IMR-90 (cell line): ENCODE measurements around the gene VSTM2A. TPM values are rescaled to one million over a fixed set of nuclear protein-coding genes. Genes with fewer than 3 reads are reported as not detected.

Experiments used
- ATAC-seq: fragments of 200-7000 bp; cut with Tn5 transposase; 2 replicates; pipeline ENCODE4 v1.9.1; 2020; ENCODE audit warnings: low read depth, mild to moderate bottlenecking, moderate library complexity
- BruUV-seq: library from RNA; stranded (reverse); fragments of 400-500 nt; replicated peaks from 2 replicates; lab custom pipeline; 2021; lab: Mats Ljungman, UMichigan
- CTCF ChIA-PET: fragments of 300-600 bp; formaldehyde crosslinking; extraction: SDS; loops from one replicate; lab custom pipeline; 2021; ENCODE audit warnings: antibody characterized with exemption; lab: Yijun Ruan, JAX
- POLR2A ChIA-PET: fragments of 300-600 bp; sonication (Branson Sonifier 250); formaldehyde crosslinking; loops from one replicate; lab custom pipeline; 2022; ENCODE audit warnings: antibody characterized with exemption; ENCODE audit not compliant: unreplicated experiment; lab: Charles Lee
- DNase-seq: peaks from one replicate; pipeline ENCODE4 v3.0.0; 2013
- H2AFZ ChIP-seq: replicated peaks from 2 replicates; pipeline ENCODE3; 2013; ENCODE audit warnings: low read length, mild to moderate bottlenecking; ENCODE audit not compliant: poor library complexity
- H2AK5ac ChIP-seq: 2 replicates; pipeline ENCODE4 v1.6.1; 2013; ENCODE audit warnings: low read depth, low read length, inconsistent platforms
- H2AK9ac ChIP-seq: replicated peaks from 2 replicates; pipeline ENCODE3; 2013; ENCODE audit warnings: mild to moderate bottlenecking, low read depth, low read length, moderate library complexity; ENCODE audit not compliant: poor library complexity
- H2BK120ac ChIP-seq: 2 replicates; pipeline ENCODE4 v1.6.1; 2013; ENCODE audit warnings: low read depth, low read length, inconsistent platforms
- H2BK15ac ChIP-seq: 3 replicates; pipeline ENCODE4 v1.6.1; 2013; ENCODE audit warnings: low read depth, low read length, inconsistent platforms
- H2BK20ac ChIP-seq: 2 replicates; pipeline ENCODE4 v1.6.1; 2013; ENCODE audit warnings: low read depth, mild to moderate bottlenecking, inconsistent platforms, low read length, moderate library complexity
- H2BK5ac ChIP-seq: 2 replicates; pipeline ENCODE4 v1.6.1; 2013; ENCODE audit warnings: mild to moderate bottlenecking, low read depth, low read length, inconsistent platforms; ENCODE audit not compliant: poor library complexity, severe bottlenecking
- H3K14ac ChIP-seq: replicated peaks from 2 replicates; pipeline ENCODE4 v1.6.1; 2013; ENCODE audit warnings: low read depth, low read length, inconsistent platforms
- H3K18ac ChIP-seq: 2 replicates; pipeline ENCODE4 v1.6.1; 2013; ENCODE audit warnings: low read depth, low read length, control low read depth
- H3K23ac ChIP-seq: 2 replicates; pipeline ENCODE4 v1.6.1; 2013; ENCODE audit warnings: low read depth, low read length, inconsistent platforms
- H3K27ac ChIP-seq: 2 replicates; pipeline ENCODE4 v1.5.1; 2013; ENCODE audit warnings: mild to moderate bottlenecking, control low read depth, low read length; ENCODE audit not compliant: insufficient read depth
- H3K27me3 ChIP-seq: 2 replicates; pipeline ENCODE4 v1.6.1; 2013; ENCODE audit warnings: low read length; ENCODE audit not compliant: control insufficient read depth, insufficient read depth
- H3K36me3 ChIP-seq: 2 replicates; pipeline ENCODE4 v1.6.1; 2013; ENCODE audit warnings: low read length, mixed read lengths; ENCODE audit not compliant: control insufficient read depth, insufficient read depth
- H3K4ac ChIP-seq: 2 replicates; pipeline ENCODE4 v1.6.1; 2013; ENCODE audit warnings: low read depth, low read length, inconsistent platforms
- H3K4me1 ChIP-seq: 2 replicates; pipeline ENCODE4 v1.6.1; 2013; ENCODE audit warnings: low read length, mixed read lengths; ENCODE audit not compliant: control insufficient read depth, insufficient read depth
- H3K4me2 ChIP-seq: 2 replicates; pipeline ENCODE4 v1.6.1; 2013; ENCODE audit warnings: low read depth, mild to moderate bottlenecking, control low read depth, low read length, moderate library complexity
- H3K4me3 ChIP-seq: 2 replicates; pipeline ENCODE4 v1.5.1; 2013; ENCODE audit warnings: low read depth, mild to moderate bottlenecking, control low read depth, low read length, moderate library complexity; ENCODE audit not compliant: insufficient read depth
- H3K56ac ChIP-seq: 2 replicates; pipeline ENCODE4 v1.6.1; 2013; ENCODE audit warnings: low read length, inconsistent platforms; ENCODE audit not compliant: insufficient read depth; ENCODE audit errors: extremely low read depth
- H3K79me1 ChIP-seq, 2 experiments: 2 replicates each; pipeline ENCODE4 v1.6.1; 2013; ENCODE audit warnings: low read length in 2 of 2, inconsistent platforms in 1 of 2, low read depth in 1 of 2
- H3K9ac ChIP-seq: 2 replicates; pipeline ENCODE4 v1.6.1; 2013; ENCODE audit warnings: low read depth, low read length, control low read depth
- H3K9me1 ChIP-seq: 2 replicates; pipeline ENCODE4 v1.6.1; 2013; ENCODE audit warnings: low read length, inconsistent platforms; ENCODE audit not compliant: insufficient read depth
- H3K9me3 ChIP-seq: 2 replicates; pipeline ENCODE4 v1.6.1; 2013; ENCODE audit warnings: low read length; ENCODE audit not compliant: control insufficient read depth, insufficient read depth
- H4K20me1 ChIP-seq: 2 replicates; pipeline ENCODE4 v1.6.1; 2013; ENCODE audit warnings: low read length, inconsistent platforms; ENCODE audit not compliant: insufficient read depth
- H4K5ac ChIP-seq: 2 replicates; pipeline ENCODE4 v1.6.1; 2013; ENCODE audit warnings: mild to moderate bottlenecking, low read depth, low read length, control low read depth
- H4K8ac ChIP-seq, 2 experiments: 2 replicates each; pipeline ENCODE4 v1.6.1; 2013; ENCODE audit warnings: low read depth in 2 of 2, low read length in 2 of 2, control low read depth in 1 of 2, inconsistent platforms in 1 of 2
- H4K91ac ChIP-seq: 2 replicates; pipeline ENCODE4 v1.6.1; 2013; ENCODE audit warnings: low read depth, low read length, inconsistent platforms; ENCODE audit not compliant: insufficient read depth
- BHLHE40 ChIP-seq: fragments of 150-350 bp; IDR thresholded peaks from 2 replicates; pipeline ENCODE4 v1.6.1; 2016; ENCODE audit warnings: mild to moderate bottlenecking, low read depth, low read length
- CEBPB ChIP-seq: IDR thresholded peaks from 2 replicates; pipeline ENCODE4 v1.6.1; 2012; ENCODE audit warnings: low read depth, low read length, improper control_type of control experiment
- CHD1 ChIP-seq: IDR thresholded peaks from 2 replicates; pipeline ENCODE4 v1.6.1; 2012; ENCODE audit warnings: low read depth, low read length, improper control_type of control experiment
- CTCF ChIP-seq: conservative IDR thresholded peaks from 2 replicates; pipeline ENCODE4 v1.5.1; 2012; ENCODE audit warnings: mild to moderate bottlenecking, low read depth, low read length, improper control_type of control experiment
- ELK1 ChIP-seq: fragments of 150-350 bp; IDR thresholded peaks from 2 replicates; pipeline ENCODE4 v1.6.1; 2016; ENCODE audit warnings: low read depth, mild to moderate bottlenecking, low read length, moderate library complexity, borderline replicate concordance
- FOS ChIP-seq: fragments of 150-350 bp; IDR thresholded peaks from 2 replicates; pipeline ENCODE4 v1.6.1; 2016; ENCODE audit warnings: low read depth, low read length
- MAFK ChIP-seq: IDR thresholded peaks from 2 replicates; pipeline ENCODE4 v1.6.1; 2012; ENCODE audit warnings: low read depth, low read length, improper control_type of control experiment
- MAZ ChIP-seq: IDR thresholded peaks from 2 replicates; pipeline ENCODE4 v1.6.1; 2012; ENCODE audit warnings: low read depth, mild to moderate bottlenecking, low read length, improper control_type of control experiment, moderate library complexity, borderline replicate concordance
- MXI1 ChIP-seq: IDR thresholded peaks from 2 replicates; pipeline ENCODE4 v1.6.1; 2012; ENCODE audit warnings: low read depth, mild to moderate bottlenecking, low read length, moderate library complexity, borderline replicate concordance
- NFE2L2 ChIP-seq: fragments of 150-350 bp; IDR thresholded peaks from 2 replicates; pipeline ENCODE4 v1.6.1; 2016; ENCODE audit warnings: low read depth, mild to moderate bottlenecking, low read length
- POLR2A ChIP-seq: IDR thresholded peaks from 2 replicates; pipeline ENCODE4 v1.6.1; 2012; ENCODE audit warnings: mild to moderate bottlenecking, low read depth, low read length
- RAD21 ChIP-seq: IDR thresholded peaks from 2 replicates; pipeline ENCODE4 v1.6.1; 2012; ENCODE audit warnings: low read length, improper control_type of control experiment
- RCOR1 ChIP-seq: IDR thresholded peaks from 2 replicates; pipeline ENCODE4 v1.6.1; 2012; ENCODE audit warnings: mild to moderate bottlenecking, low read length, improper control_type of control experiment; ENCODE audit not compliant: insufficient replicate concordance
- RFX5 ChIP-seq: IDR thresholded peaks from 2 replicates; pipeline ENCODE4 v1.8.0; 2012; ENCODE audit warnings: low read depth, mild to moderate bottlenecking, low read length, moderate library complexity
- SMC3 ChIP-seq: fragments of 150-350 bp; IDR thresholded peaks from 2 replicates; pipeline ENCODE4 v1.6.1; 2016; ENCODE audit warnings: low read depth, mild to moderate bottlenecking, antibody characterized with exemption, low read length, moderate library complexity
- USF2 ChIP-seq: fragments of 150-350 bp; IDR thresholded peaks from 2 replicates; pipeline ENCODE4 v1.6.1; 2017; ENCODE audit warnings: mild to moderate bottlenecking, antibody characterized with exemption, low read length, low read depth
- WGBS, 2 experiments: methylation state at CpG; one replicate each; pipeline versions ENCODE4 v1.1.5 to v1.1.7; 2013; ENCODE audit warnings: missing lambda C conversion rate in 2 of 2; ENCODE audit not compliant: insufficient read length in 1 of 2; ENCODE audit errors: extremely low coverage in 2 of 2; 5-methylcytosine and 5-hydroxymethylcytosine counted together
- dilution Hi-C: fragments of 300-500 bp; cut with HindIII; formaldehyde crosslinking; loops from one replicate; pipeline ENCODE4 v1.14.3; 2018; ENCODE audit warnings: low sequenced_read_pairs; ENCODE audit not compliant: unreplicated experiment
- in situ Hi-C: fragments of 300-500 bp; cut with MboI; formaldehyde crosslinking; loops from 3 replicates; pipeline ENCODE4 v1.14.3; 2019; ENCODE audit warnings: low sequenced_read_pairs, inconsistent platforms, mixed read lengths
- intact Hi-C: fragments of 100-400 bp; cut with micrococcal nuclease; formaldehyde crosslinking; loops from 2 replicates; pipeline ENCODE4 v1.10.0; 2022
- polyA plus RNA-seq, 3 experiments: library from polyadenylated mRNA; depleted of rRNA; stranded (reverse); fragments of >200 nt; gene quantifications; 2 replicates each; pipeline ENCODE4 v1.2.3, GENCODE V29; 2012; ENCODE audit warnings: low replicate concordance in 1 of 3
- total RNA-seq: library from RNA; depleted of rRNA; stranded (reverse); fragments of >200 nt; gene quantifications from 2 replicates; pipeline ENCODE4 v1.2.3, GENCODE V29; 2012

The VSTM2A gene
- total and polyA plus RNA-seq, 2 of the 4 experiments (the other 2 are of a cell fraction), result not detected

GRCh38 chr7:54565432-54565831 lies 23.3 kb downstream of the VSTM2A start:
- no peak overlapping the region for H3K56ac ChIP-seq
- H3K9me1 ChIP-seq, result no peaks in the 10 kb centered on the region
- H2BK15ac ChIP-seq, result no peak overlapping the region
- H3K4me2 ChIP-seq, result no peak overlapping the region
- CTCF ChIA-PET, result no interaction called here
- no peaks in the 10 kb centered on the region for H3K4me1 ChIP-seq
- H2BK120ac ChIP-seq, result no peak overlapping the region
- no peak overlapping the region for H2AK9ac ChIP-seq
- H3K36me3 ChIP-seq, result no peaks in the 10 kb centered on the region
- no TSS peak for BruUV-seq
- no peak overlapping the region for H4K8ac ChIP-seq
- POLR2A ChIA-PET, result no interaction called here
- no peak overlapping the region for H2BK20ac ChIP-seq
- H2AK5ac ChIP-seq, result no peak overlapping the region
- H4K91ac ChIP-seq, result no peak overlapping the region
- no peak for TF ChIP-seq POLR2A
- no peak for TF ChIP-seq USF2
- TF ChIP-seq BHLHE40, result no peak
- TF ChIP-seq CEBPB, result no peak
- TF ChIP-seq CHD1, result no peak
- no peak for TF ChIP-seq MXI1
- no peak for TF ChIP-seq MAZ
- TF ChIP-seq RCOR1, result no peak
- no peak for TF ChIP-seq MAFK
- no peak for TF ChIP-seq CTCF
- TF ChIP-seq FOS, result no peak
- TF ChIP-seq RFX5, result no peak
- no peak for TF ChIP-seq RAD21
- TF ChIP-seq ELK1, result no peak
- TF ChIP-seq NFE2L2, result no peak
- no peak for TF ChIP-seq SMC3
- no peak overlapping the region for H2AFZ ChIP-seq
- intact Hi-C loops (no loop called here), in situ Hi-C loops (no loop called here), dilution Hi-C loops (no loop called here)
- H3K27me3 ChIP-seq, result no peaks in the 10 kb centered on the region
- no peaks in the 10 kb centered on the region for H3K9me3 ChIP-seq
- no peaks in the 10 kb centered on the region for H4K20me1 ChIP-seq
- H3K9ac ChIP-seq, result no peak overlapping the region
- H2BK5ac ChIP-seq, result no peak overlapping the region
- H3K79me1 ChIP-seq, result no peaks in the 10 kb centered on the region
- no peak for ATAC-seq
- H3K4ac ChIP-seq, result no peak overlapping the region
- H3K18ac ChIP-seq, result no peak overlapping the region
- H3K4me3 ChIP-seq, result no peak overlapping the region
- H3K23ac ChIP-seq, result no peak overlapping the region
- no peak overlapping the region for H3K27ac ChIP-seq
- no peak for DNase-seq
- WGBS, 2 experiments, result 10% methylated on average over 2 of the region's 7 CpGs; no CpG with 5 or more reads in 1 of the 2 experiments
- no peak overlapping the region for H3K14ac ChIP-seq
- H4K5ac ChIP-seq, result no peak overlapping the region
